ENCODE results near the gene SLC22A15.

The SLC22A15 gene

DNA sequence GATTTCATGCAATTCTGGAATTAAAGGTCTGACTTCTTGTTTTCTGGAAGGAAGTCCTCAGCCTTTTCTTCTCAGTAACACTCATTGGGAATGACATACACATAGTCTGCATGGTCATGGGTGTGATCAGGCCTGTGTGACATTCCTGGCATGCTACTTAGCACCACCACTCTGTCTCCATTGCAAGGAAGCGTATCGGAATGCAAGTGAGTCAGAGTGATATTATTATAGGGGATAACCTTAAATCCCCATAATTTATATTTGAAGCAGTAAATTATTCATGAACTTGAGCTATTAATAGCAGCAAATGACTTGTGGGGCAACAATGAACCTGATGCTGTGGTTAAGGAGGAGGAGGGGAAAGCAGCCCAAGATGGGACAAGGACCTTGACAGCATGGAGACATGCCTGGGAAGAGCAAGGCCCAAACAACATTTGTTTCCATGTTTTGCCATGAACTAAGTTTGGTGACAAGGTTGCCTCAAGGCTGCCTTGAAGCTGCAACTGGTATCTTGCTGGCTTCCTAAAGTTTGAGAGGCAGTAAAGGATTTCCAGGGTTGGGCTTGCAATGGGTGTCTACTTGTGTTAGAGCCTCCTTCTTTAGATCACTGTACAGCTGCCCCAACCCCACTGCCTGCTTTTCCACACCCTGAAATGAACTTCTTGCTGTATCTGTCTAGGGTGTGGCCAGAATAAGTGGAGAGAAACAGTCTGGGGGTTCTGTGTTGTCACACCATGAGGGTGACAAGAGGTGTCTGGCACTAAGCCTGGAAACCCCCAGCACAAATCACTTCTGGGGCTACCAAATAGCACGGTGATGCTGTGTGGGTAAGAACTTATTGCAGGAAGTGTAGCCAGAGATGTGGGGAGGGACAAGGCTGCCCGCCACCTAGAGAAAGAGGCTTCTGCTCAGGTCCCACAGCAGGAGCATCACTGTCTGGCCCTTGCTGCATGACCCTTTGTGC, 139.4 kb downstream of the SLC22A15 start:
- TF ChIP-seq, protein P1, sequence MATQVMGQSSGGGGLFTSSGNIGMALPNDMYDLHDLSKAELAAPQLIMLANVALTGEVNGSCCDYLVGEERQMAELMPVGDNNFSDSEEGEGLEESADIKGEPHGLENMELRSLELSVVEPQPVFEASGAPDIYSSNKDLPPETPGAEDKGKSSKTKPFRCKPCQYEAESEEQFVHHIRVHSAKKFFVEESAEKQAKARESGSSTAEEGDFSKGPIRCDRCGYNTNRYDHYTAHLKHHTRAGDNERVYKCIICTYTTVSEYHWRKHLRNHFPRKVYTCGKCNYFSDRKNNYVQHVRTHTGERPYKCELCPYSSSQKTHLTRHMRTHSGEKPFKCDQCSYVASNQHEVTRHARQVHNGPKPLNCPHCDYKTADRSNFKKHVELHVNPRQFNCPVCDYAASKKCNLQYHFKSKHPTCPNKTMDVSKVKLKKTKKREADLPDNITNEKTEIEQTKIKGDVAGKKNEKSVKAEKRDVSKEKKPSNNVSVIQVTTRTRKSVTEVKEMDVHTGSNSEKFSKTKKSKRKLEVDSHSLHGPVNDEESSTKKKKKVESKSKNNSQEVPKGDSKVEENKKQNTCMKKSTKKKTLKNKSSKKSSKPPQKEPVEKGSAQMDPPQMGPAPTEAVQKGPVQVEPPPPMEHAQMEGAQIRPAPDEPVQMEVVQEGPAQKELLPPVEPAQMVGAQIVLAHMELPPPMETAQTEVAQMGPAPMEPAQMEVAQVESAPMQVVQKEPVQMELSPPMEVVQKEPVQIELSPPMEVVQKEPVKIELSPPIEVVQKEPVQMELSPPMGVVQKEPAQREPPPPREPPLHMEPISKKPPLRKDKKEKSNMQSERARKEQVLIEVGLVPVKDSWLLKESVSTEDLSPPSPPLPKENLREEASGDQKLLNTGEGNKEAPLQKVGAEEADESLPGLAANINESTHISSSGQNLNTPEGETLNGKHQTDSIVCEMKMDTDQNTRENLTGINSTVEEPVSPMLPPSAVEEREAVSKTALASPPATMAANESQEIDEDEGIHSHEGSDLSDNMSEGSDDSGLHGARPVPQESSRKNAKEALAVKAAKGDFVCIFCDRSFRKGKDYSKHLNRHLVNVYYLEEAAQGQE (IDR thresholded peaks at IDR 0.05; ENCODE audit: insufficient read depth in 1 of 2, low read depth in 2 of 2, low read length in 2 of 2): no peak
- TF ChIP-seq POLR2AphosphoS5 (IDR thresholded peaks at IDR 0.05; ENCODE audit: low read depth, low read length) (no peak), TAF1 (IDR thresholded peaks at IDR 0.05; ENCODE audit: borderline replicate concordance, insufficient read depth, low read length) (no peak), SIN3A (IDR thresholded peaks at IDR 0.05; ENCODE audit: borderline replicate concordance, insufficient read depth, low read length) (no peak), FOXP2 (optimal IDR thresholded peaks at IDR 0.05; ENCODE audit: borderline replicate concordance, extremely low read depth, extremely low read length, insufficient read depth) (no peak)

DNA sequence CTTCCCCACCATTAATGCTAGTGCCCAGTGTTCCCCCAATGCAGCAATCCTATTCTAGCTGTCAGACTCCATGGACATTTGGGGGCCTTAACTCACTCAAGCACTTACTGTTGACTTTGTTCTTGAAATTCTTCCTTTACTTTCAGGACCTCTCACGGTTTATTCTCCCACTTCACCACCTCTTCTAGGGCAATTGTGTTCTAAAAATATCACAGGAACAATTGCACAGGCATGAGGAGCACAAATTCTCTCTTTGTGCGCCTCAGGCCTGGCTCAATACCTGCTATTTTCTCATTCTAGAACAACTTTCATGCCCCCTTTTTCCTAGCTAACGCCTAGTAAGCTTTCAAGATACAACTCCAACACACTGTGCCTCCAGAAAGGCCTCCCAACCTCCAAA, 142.2 kb downstream of the SLC22A15 start:
- TF ChIP-seq TAF1 (IDR thresholded peaks at IDR 0.05; ENCODE audit: borderline replicate concordance, insufficient read depth, low read length) (no peak), POLR2AphosphoS5 (IDR thresholded peaks at IDR 0.05; ENCODE audit: low read depth, low read length) (no peak), SIN3A (IDR thresholded peaks at IDR 0.05; ENCODE audit: borderline replicate concordance, insufficient read depth, low read length) (no peak), FOXP2 (optimal IDR thresholded peaks at IDR 0.05; ENCODE audit: borderline replicate concordance, extremely low read depth, extremely low read length, insufficient read depth) (no peak)
- TF ChIP-seq, protein P1 (IDR thresholded peaks at IDR 0.05; ENCODE audit: insufficient read depth in 1 of 2, low read depth in 2 of 2, low read length in 2 of 2): no peak

Data from PFSK-1 (cell line).